GM12878 (cell line): Measurements from ENCODE around the gene FAM118A.

Experiments used
- CTCF ChIP-seq, 3 experiments: IDR thresholded peaks in 2 of 3; conservative IDR thresholded peaks in 1 of 3; 2 replicates each; pipeline ENCODE4 v1.5.1; 2011; ENCODE audit warnings: low read depth in 3 of 3, low read length in 3 of 3, mild to moderate bottlenecking in 3 of 3, control low read depth in 2 of 3, moderate library complexity in 2 of 3, inconsistent platforms in 1 of 3, mixed read lengths in 1 of 3; ENCODE audit not compliant: control insufficient read depth in 2 of 3, insufficient read depth in 1 of 3; ENCODE audit errors: extremely low read depth in 1 of 3
- E2F8 ChIP-seq: fragments of 450-650 bp; IDR thresholded peaks from 2 replicates; pipeline ENCODE4 v1.6.1; 2018; ENCODE audit warnings: mild to moderate bottlenecking, low read depth, moderate library complexity; ENCODE audit not compliant: partially characterized antibody
- EZH2 ChIP-seq: IDR thresholded peaks from 2 replicates; pipeline ENCODE4 v1.6.1; 2012; ENCODE audit warnings: low read depth, mild to moderate bottlenecking, control low read depth, inconsistent platforms, low read length, borderline replicate concordance; ENCODE audit not compliant: control insufficient read depth
- HDAC2 ChIP-seq: fragments of 200-600 bp; sonication (generic); IDR thresholded peaks from 2 replicates; pipeline ENCODE4 v1.6.1; 2017
- MTA2 ChIP-seq: fragments of 450-650 bp; IDR thresholded peaks from 2 replicates; pipeline ENCODE4 v1.6.1; 2016; ENCODE audit warnings: low read depth, mild to moderate bottlenecking, moderate library complexity
- MXI1 ChIP-seq: fragments of 150-350 bp; IDR thresholded peaks from 2 replicates; pipeline ENCODE4 v1.6.1; 2011; ENCODE audit warnings: low read depth, mild to moderate bottlenecking, inconsistent platforms, low read length, improper control_type of control experiment
- PBX3 ChIP-seq: IDR thresholded peaks from 2 replicates; pipeline ENCODE4 v1.6.1; 2011; ENCODE audit warnings: mild to moderate bottlenecking, low read depth, low read length, moderate library complexity; ENCODE audit not compliant: insufficient replicate concordance
- RAD21 ChIP-seq: IDR thresholded peaks from 2 replicates; pipeline ENCODE4 v1.6.1; 2011; ENCODE audit warnings: mild to moderate bottlenecking, low read depth, low read length, moderate library complexity; ENCODE audit not compliant: insufficient read depth
- SIX5 ChIP-seq: IDR thresholded peaks from 2 replicates; pipeline ENCODE4 v1.6.1; 2011; ENCODE audit warnings: mild to moderate bottlenecking, low read depth, low read length, moderate library complexity; ENCODE audit not compliant: severe bottlenecking
- SREBF1 ChIP-seq: IDR thresholded peaks from 2 replicates; pipeline ENCODE4 v1.6.1; 2012; ENCODE audit warnings: mild to moderate bottlenecking, low read length
- TCF12 ChIP-seq: IDR thresholded peaks from 2 replicates; pipeline ENCODE4 v1.6.1; 2011; ENCODE audit warnings: low read depth, mild to moderate bottlenecking, low read length
- TCF7 ChIP-seq: IDR thresholded peaks from 2 replicates; pipeline ENCODE4 v1.6.1; 2014; ENCODE audit warnings: antibody characterized with exemption, borderline replicate concordance

DNA sequence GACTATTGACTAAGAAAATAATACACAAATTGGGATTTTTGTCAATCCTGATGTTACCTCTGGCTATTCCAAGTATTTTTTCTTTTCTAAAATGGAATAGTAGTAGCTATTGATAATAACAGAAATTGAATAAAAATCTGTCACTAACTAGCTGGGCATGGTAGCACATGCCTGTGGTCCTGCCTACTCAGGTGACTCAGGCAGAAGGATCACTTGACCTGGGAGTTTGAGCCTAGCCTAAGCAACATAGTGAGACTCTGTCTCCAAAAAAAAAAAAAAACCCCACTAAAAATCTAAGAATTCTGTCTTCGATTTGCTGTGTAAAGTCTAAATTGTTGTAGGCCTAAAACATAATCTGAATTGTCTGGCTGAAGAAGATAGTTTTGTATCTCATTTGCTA is 42.2 kb downstream of the FAM118A start:
- no peak for TF ChIP-seq E2F8
- TF ChIP-seq CTCF (IDR thresholded peaks at IDR 0.05 in 2 of 3, conservative IDR thresholded peaks at IDR 0.05 in 1 of 3; ENCODE audit: control insufficient read depth in 2 of 3, extremely low read depth in 1 of 3, insufficient read depth in 1 of 3, low read depth in 3 of 3, low read length in 3 of 3), result no peak
- no peak for TF ChIP-seq HDAC2
- TF ChIP-seq TCF7, result no peak
- no peak for TF ChIP-seq RAD21
- no peak for TF ChIP-seq MXI1
- no peak for TF ChIP-seq PBX3
- no peak for TF ChIP-seq MTA2
- no peak for TF ChIP-seq SREBF1
- no peak for TF ChIP-seq SIX5
- TF ChIP-seq EZH2, result no peak
- no peak for TF ChIP-seq TCF12
